ENCODE data around the gene CTIF.

CTIF gene

GRCh38 chr18:48790869-48791635 is 252.2 kb downstream of the CTIF start:
- no peak for DNase-seq (ENCODE audit: low spot score)

DNA sequence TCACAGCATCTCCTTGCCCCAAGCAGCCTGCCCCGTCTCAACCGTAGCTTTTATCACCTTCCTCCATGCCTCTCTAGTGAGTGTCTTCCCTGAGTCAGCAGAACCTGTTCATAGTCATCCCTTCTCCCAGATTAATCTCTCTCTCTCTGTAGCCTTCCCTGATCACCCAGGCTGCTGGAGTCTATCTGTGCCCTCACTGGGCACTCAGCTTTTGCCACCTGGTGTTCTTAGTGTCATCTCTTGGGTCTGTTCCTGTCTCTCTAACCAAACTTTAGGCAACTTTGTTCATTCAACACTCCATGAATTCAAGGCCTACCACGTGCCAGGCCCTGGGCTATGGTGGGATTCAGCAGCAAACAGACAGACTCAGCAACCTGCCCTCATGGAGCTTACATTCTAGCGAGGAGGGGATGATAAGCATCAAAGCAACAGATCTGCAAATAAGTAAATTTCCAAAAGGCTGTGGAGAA is 252.8 kb downstream of the CTIF start:
- DNase-seq (ENCODE audit: low spot score): no peak

GRCh38 chr18:48792141-48792540 is 253.3 kb downstream of the CTIF start:
- no peak for DNase-seq (ENCODE audit: low spot score)

DNA sequence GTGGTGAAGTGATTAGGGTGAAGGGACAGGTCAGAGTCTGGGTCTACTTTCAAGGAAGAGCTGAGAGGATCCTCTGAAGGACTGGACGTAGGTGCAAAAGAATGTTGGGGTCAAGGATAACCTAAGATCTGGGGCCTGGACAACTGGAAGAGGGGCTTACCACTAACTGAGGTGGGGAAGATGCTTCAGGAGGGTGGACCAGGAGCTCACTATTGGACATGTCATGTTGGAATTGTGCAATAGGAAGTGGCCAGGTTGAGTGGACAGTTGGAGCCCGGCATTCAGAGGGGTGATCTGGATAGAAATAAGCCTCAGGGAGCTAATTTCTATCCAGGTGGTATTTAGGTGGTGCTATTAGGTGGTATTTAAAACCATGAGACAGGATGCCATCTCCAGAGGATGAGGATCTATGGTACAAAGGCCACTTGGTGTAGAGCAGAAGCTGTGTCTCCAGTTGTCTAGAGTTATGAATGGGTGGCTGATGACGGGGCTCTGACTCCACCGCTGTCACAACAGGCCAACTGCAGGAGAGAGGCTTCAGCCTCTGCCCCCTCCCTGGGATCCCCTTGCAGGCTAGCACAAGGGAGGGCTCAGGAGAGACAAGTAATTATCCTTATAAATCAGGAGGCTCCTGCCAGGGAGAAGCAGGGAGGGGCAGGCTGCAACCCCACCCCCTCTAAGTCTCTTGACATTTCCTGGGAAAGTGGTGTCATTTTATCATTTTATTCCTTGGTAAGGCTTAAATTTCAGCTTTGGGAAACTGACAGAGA is 254.0 kb downstream of the CTIF start:
- DNase-seq (ENCODE audit: low spot score): no peak

DNA sequence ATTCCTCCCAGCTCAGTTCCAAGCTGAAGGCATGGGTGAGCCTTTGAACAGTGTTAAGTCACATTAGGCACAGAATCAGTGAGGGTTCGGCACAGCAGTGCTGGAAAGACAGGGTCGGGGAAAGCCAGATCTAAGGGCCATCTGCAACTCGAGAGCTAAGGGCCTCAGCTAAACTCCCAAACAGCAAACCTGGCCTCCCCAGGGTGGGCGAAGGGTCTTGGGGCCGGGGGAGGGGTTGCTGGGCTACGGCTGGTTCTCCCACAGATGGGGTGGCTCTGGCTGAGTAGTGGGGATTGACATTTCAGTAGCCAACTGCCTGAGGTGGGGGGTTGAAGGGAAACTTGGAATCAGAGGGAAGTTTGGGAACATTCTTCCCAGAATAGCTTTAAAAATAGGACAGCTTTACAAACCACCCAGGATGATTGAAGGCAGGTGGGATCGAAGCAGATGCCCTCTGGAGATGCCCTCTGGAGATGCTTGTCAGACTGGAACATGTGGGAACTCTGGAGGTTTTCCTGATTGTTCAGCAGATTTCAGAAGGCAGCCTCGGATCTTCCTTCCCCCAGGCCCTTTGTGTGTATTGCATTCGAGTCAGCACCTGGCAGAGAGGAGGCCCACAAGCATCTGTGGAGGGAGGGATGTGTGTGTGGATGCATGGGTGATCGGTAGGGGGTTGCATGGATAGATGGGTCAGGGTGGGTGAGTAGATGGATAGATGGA is 255.6 kb downstream of the CTIF start:
- DNase-seq (ENCODE audit: low spot score): no peak

DNA sequence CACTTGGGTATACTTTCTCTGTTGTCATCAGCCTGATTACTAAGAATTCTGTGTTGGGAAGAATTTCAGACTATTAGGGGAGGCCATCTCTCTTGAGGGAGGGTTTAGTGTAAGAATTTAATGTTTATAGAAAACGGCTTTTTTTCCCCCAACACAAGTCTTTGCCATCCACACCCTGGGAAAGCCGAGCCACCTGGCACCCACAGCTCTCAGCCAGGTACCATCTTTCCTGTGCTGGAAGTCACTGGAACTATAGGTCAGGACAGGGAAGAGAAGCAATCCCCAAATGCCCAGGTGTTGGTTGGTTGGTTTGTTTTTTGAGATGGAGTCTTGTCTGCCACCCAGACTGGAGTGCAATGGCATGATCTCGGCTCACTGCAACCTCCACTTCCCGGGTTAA is 256.9 kb downstream of the CTIF start:
- no peak for DNase-seq (ENCODE audit: low spot score)

- no peak for DNase-seq (ENCODE audit: low spot score)
Measured at GRCh38 chr18:48796491-48797205, 257.8 kb downstream of the CTIF start.

GRCh38 chr18:48797841-48798255 is 259.0 kb downstream of the CTIF start:
- no peak for DNase-seq (ENCODE audit: low spot score)

DNA sequence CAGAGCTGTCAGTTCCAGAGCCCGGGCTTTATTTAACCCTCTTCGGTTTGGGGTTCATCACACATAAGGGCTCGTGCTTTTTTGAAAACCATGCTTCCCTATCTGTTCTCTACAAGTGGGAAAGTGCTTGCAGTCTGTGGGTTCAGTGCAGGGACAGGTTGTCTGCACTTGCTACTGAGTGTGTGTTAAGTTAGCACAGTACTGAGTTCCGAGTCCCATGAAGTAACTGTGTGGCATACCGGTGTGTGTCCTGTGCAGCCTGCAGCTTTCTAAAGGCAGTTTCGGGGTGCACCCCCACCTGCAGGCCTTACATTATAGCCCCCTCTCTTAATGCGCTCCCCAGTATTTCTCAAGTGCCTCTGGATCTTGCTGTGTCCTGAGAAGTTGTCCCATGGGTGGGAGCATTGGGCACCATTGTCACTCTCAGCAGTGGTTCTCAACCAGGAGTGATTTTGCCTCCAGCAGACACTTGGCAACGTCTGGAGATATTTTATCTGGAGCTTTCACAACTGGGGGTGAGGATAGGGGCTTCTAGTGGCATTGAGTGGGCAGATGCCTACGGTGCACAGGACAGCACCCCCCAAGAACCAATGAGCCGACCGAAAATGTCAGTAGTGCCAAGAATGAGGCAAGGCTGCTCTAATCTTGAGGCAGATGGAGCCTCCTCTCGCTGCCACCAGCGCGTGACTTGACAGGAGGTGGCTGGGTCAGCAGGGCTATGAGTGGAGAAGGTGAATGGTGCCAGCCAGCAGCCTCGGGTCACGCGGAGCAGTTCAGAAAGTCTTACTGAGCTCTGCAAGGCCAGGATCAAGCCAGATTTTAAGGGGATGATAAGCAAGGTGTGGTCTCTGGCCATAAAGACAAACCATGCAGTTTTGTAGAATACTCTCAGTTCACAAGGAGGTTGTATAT is 259.8 kb downstream of the CTIF start:
- no peak for DNase-seq (ENCODE audit: low spot score)

DNA sequence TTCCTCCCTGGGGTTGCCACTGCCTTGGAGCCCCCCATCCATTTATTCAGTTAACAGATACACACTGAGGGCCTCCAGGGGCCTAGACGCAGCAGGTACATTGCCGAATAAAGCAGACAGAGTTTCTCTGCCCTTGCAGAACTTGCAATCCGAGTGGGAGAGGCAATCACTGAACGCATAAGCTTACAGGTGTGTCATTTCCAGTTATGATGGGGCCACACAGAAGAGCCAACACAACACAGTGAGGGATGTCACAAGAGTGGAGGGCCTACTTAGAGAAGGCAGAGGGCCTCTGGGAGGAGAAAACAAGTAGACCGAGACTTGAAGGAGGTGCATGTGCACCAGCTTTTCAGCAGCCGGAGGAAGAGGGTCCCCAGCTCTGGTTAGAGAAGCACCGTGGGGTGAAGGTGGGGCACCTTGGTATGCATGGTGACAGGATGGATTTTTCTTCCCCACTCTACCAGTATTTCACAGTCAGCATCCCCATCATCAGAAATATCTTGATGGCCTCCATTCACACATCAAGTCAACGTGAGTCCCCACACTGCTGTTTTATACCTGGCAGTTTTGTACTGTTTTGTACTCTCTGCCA is 261.0 kb downstream of the CTIF start:
- DNase-seq (ENCODE audit: low spot score): no peak

DNA sequence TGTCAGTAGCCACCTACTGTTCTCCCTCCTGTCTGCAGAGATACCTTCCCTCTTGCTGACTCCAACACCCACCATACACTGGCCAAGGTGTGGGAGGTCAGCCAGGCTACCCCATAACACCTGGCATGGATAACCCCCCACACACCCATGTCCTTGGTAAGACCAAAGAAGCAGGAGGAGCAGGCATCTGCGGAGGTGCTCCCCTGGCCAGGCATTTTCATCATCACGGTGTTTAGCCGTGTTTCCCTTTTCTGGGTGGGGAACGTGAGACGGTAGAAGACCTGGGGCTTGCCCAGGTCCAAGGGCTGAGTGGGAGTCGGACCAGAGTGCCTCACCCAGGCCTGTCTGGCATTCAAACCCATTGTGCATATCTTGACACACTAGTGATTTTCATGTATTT is 261.6 kb downstream of the CTIF start:
- no peak for DNase-seq (ENCODE audit: low spot score)

DNA sequence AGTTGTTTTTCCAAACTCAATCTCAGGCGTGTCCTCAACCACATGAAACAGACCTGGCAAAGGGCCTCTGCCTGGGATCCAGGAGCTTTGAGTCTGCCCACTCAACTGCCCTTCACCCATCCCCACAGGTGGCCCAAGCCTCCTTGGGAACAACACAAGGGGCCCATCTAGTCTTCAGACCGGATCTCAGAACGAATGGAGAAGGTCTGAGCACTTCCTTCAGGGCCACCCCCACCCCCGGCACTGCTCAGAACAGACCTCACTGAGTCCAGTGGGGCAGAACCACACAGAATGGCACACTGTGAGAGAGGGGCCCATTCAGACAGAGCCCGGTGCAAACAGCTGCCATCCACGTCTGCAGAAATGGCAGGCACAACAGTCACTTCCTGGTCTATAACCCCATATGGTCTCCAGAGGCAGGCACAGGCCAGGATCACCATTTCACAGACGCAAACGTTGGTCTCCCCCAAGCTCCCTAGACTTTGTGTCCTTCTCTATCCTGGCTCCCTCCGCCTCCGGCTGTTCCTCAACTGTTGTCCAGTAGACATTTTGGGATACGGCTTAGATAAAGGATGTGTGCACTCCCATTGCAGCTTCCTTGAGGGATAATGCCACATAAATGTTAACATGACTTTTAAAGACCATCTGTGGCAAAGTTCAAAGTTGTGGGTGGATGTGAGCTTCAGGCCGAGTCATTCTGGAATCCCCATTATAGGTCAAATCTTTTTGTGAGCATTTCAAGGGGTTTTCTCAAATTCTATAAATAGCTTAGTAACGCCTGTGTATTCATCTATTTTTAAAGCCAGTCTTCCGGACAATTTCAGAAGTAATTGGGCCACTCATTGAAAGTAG is 262.3 kb downstream of the CTIF start:
- DNase-seq (ENCODE audit: low spot score): no peak

GRCh38 chr18:48801728-48802542 is 263.1 kb downstream of the CTIF start:
- no peak for DNase-seq (ENCODE audit: low spot score)

DNA sequence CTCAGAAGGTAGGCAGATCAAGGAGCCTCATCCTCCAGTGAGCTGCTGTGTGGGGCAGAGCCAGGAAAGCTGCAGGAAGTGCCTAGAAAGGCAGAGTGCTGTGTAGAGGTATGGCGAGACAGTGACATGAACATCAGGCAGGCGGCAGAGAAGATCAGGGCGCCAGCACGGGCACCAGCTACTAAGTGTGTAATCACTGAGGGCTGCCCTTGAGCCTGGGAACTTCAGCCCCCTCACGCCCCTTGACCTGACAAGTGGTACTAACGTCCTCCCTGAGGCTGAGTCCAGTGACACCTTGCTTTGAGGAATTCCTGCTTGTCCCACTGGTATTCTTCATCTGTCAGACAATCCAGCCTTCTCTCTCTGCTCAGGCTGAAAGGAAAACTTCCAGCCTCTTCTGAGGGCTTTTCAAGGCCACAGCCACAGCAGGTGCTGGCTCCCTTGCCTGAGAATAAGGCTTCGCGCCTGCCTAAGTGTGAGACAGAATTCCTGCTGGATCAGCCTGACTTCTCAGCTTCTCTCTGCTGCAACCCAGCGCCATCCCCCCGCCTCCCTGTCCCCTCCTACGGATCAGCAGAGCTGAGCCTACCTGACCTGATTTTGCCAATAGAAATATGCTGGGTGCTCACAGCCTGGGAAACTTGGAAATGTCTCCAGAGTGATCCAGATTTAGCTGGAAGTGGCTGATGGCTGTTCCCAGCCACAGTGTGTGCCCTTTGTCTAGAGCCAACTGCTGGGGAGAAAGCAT is 263.9 kb downstream of the CTIF start:
- DNase-seq (ENCODE audit: low spot score): no peak

- no peak for DNase-seq (ENCODE audit: low spot score)
Measured at GRCh38 chr18:48803518-48803917, 264.7 kb downstream of the CTIF start.

DNA sequence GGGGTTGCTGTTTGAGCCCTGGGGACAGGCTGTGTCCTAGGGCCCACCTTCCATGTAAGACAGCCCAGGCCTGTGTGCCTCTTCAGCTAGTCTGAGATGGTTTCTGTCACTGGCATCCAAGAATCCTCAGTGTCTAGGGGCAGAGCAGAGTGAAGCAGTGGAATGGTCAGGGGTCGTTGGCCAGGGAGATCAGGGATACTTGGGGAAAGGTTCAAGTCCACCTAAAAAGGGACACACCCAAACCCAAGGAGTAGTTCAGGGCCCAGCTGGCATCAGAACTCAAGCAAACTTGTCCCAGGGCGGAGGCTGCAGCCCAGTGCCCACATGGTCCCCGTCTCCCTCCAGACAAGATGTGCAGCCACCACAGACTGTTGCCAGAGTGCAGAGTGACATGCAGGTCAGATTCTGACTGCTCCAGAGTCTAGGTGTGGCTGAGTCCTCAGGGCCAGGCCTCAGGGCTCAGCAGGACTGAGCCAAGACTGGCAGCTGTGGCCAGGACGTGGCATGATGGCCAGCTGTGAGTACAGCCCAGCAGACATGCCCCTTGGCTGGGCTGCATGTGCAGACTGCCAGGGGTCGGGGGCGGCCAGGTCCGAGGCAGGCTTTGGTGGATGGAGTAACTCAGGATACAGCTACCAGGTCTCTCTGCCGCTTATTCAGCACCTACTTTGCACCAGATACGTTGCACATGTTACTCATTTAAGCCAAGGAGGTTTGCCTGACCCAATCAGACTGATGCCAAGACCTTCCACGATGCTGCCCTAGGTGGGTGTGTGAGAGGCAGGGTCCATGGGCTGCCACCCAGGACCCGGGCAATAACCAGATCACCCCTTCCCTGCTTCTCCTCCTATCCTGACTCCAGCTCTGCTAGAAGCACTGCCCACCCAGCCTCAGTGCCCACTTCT is 265.4 kb downstream of the CTIF start:
- DNase-seq (ENCODE audit: low spot score): no peak

All from globus pallidus (tissue), 1 donor.